BE2C (cell line): Measurements from ENCODE around the gene RTN4RL1.

Source experiments
- DNase-seq: peaks from one replicate; pipeline ENCODE4 v3.0.0-alpha.2; 2020
- H3K27me3 ChIP-seq: fragments of 250-450 bp; sonication (Bioruptor Pico); 2 replicates; pipeline ENCODE4 v1.5.1; 2020; ENCODE audit warnings: mild to moderate bottlenecking
- H3K36me3 ChIP-seq: fragments of 250-450 bp; sonication (Bioruptor Pico); 2 replicates; pipeline ENCODE4 v1.5.1; 2020; ENCODE audit warnings: mild to moderate bottlenecking
- H3K4me1 ChIP-seq: fragments of 250-450 bp; sonication (Bioruptor Pico); 2 replicates; pipeline ENCODE4 v1.5.1; 2020
- H3K4me3 ChIP-seq: 2 replicates; pipeline ENCODE4 v1.5.1; 2011; ENCODE audit warnings: low read depth, low read length
- H3K9me3 ChIP-seq: fragments of 250-450 bp; sonication (Bioruptor Pico); 2 replicates; pipeline ENCODE4 v1.5.1; 2020
- CTCF ChIP-seq: IDR thresholded peaks from 2 replicates; pipeline ENCODE4 v1.5.1; 2012; ENCODE audit warnings: mild to moderate bottlenecking, low read depth, low read length

Gene RTN4RL1

GRCh38 chr17:1965556-1966273 lies 59.4 kb downstream of the RTN4RL1 start:
- no peaks in the 10 kb centered on the region for H3K27me3 ChIP-seq
- no peak for DNase-seq
- no peak overlapping the region for H3K4me3 ChIP-seq
- peaks cover 5% of the 10 kb centered on the region for H3K4me1 ChIP-seq
- H3K36me3 ChIP-seq, result no peaks in the 10 kb centered on the region
- TF ChIP-seq CTCF, result no peak
- no peaks in the 10 kb centered on the region for H3K9me3 ChIP-seq

GRCh38 chr17:1963250-1963649 lies 61.9 kb downstream of the RTN4RL1 start:
- Histone ChIP-seq H3K4me1 (peaks cover 10% of the 10 kb centered on the region), H3K9me3 (no peaks in the 10 kb centered on the region), H3K27me3 (no peaks in the 10 kb centered on the region), H3K36me3 (no peaks in the 10 kb centered on the region), H3K4me3 (no peak overlapping the region)
- TF ChIP-seq CTCF, result no peak
- DNase-seq, result no peak

GRCh38 chr17:1961189-1961588 lies 63.9 kb downstream of the RTN4RL1 start:
- no peak overlapping the region for H3K4me3 ChIP-seq
- no peak for DNase-seq
- no peaks in the 10 kb centered on the region for H3K36me3 ChIP-seq
- no peaks in the 10 kb centered on the region for H3K27me3 ChIP-seq
- TF ChIP-seq CTCF, result no peak
- H3K9me3 ChIP-seq, result no peaks in the 10 kb centered on the region
- H3K4me1 ChIP-seq, result peaks cover 11% of the 10 kb centered on the region

- H3K36me3 ChIP-seq, result no peaks in the 10 kb centered on the region
- no peak for TF ChIP-seq CTCF
- H3K27me3 ChIP-seq, result no peaks in the 10 kb centered on the region
- no peak overlapping the region for H3K4me3 ChIP-seq
- DNase-seq, result no peak
- no peaks in the 10 kb centered on the region for H3K9me3 ChIP-seq
- peaks cover 6% of the 10 kb centered on the region; the same call in 1 of the 2 replicates for H3K4me1 ChIP-seq
Measured at GRCh38 chr17:1960545-1960912, 64.6 kb downstream of the RTN4RL1 start.

GRCh38 chr17:1959871-1960544 lies 65.1 kb downstream of the RTN4RL1 start:
- Histone ChIP-seq H3K4me3 (no peak overlapping the region), H3K4me1 (peaks cover 6% of the 10 kb centered on the region; the same call in 1 of the 2 replicates), H3K36me3 (no peaks in the 10 kb centered on the region), H3K27me3 (no peaks in the 10 kb centered on the region), H3K9me3 (no peaks in the 10 kb centered on the region)
- no peak for TF ChIP-seq CTCF
- DNase-seq, result no peak
